CD4-positive, alpha-beta T cell treated with Interleukin-15 for 1 hour (primary cell): Measurements from ENCODE around the gene ALDH3B1.

ENCODE experiments used
- DNase-seq: peaks from one replicate; pipeline ENCODE4 v3.0.0-alpha.2; 2020

ALDH3B1 gene

GRCh38 chr11:68076371-68077042 is 66.4 kb downstream of the ALDH3B1 start:
- no peak for DNase-seq

DNA sequence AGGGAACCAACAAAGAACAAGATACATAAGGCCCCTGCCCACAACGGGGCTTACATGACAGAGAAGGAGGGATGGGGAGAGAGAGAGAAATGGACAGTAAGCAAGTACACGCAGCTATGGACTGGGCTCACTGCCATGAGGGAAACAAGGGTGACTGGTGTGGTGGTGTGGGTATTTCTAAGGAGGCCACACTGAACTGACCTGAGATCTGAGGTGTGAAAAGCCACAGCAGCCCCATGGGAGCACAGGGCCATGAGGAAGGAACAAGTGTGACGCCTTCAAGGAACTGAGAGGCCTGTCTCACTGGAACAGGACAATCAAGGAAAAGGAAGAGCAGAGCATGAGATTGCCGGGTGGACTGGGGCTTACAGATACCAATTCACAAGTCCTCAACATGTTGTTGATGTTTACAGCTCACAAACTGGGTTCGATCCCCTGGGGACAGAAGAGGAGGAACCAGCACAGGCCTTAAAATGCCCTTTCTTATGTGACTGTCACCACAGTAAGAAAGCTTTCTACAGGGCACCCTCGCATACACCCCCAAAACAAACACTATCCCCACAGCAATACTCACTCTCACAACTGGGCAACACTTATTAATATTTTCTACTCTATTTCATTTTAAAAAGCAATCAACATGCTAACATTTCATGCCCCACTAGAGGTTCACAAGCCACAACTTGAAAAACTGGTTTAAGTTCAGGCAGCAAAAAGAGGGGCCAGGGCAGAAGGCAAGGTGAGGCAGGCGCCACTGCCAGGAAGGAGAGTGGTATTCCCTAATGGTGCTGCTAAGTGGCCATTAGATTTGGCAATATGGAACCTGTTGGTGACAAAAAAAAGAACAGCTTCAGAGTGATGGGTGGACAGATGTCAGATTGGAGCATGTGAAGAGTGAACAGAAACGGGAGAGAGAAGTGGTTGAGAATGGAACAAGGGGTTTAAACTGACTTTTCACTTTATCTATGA is 67.8 kb downstream of the ALDH3B1 start:
- DNase-seq: no peak
